SK-N-SH treated with all-trans-retinoic acid at 6 μM for 48 hours (cell line): ENCODE measurements around the gene LYRM1.

Experiments used
- BACH2 ChIP-seq: fragments of 250-450 bp; sonication (Bioruptor Pico); IDR thresholded peaks from 2 replicates; pipeline ENCODE4 v1.9.0; 2021; ENCODE audit warnings: mild to moderate bottlenecking, borderline replicate concordance
- PATZ1 ChIP-seq: fragments of 250-450 bp; sonication (Bioruptor Pico); IDR thresholded peaks from 2 replicates; pipeline ENCODE4 v1.8.0; 2020; ENCODE audit warnings: mild to moderate bottlenecking, moderate library complexity, borderline replicate concordance
- SNAI2 ChIP-seq: fragments of 250-450 bp; sonication (Bioruptor Pico); IDR thresholded peaks from 2 replicates; pipeline ENCODE4 v1.5.0; 2020; ENCODE audit warnings: mild to moderate bottlenecking, moderate library complexity
- ZC3H10 ChIP-seq: fragments of 250-450 bp; sonication (Bioruptor Pico); IDR thresholded peaks from 2 replicates; pipeline ENCODE4 v1.5.1; 2021; ENCODE audit warnings: mild to moderate bottlenecking, moderate library complexity
- ZFP30 ChIP-seq: fragments of 450-650 bp; formaldehyde crosslinking; IDR thresholded peaks from 2 replicates; pipeline ENCODE4 v1.5.0; 2022; ENCODE audit warnings: mild to moderate bottlenecking, moderate library complexity

GRCh38 chr16:20851601-20852000, 49.0 kb upstream of the LYRM1 start:
- TF ChIP-seq ZFP30 (CRISPR knock-in tag): no peak
- TF ChIP-seq ZC3H10 (CRISPR knock-in tag): no peak
- TF ChIP-seq SNAI2 (CRISPR knock-in tag): no peak
- TF ChIP-seq PATZ1: no peak
- no peak for TF ChIP-seq BACH2
